Activated gamma-delta T cell treated with Interleukin-2 at 50 U/mL for 16 hours (primary cell): ENCODE data around the gene NEFH.
"Not testable (repeated sequence)": the region's sequence is repeated elsewhere in the genome, so short reads cannot be mapped to it uniquely, and the experiment has no call there.

Experiments used
- DNase-seq: peaks from one replicate; pipeline ENCODE4 v3.0.0-alpha.2; 2020

NEFH gene, protein sequence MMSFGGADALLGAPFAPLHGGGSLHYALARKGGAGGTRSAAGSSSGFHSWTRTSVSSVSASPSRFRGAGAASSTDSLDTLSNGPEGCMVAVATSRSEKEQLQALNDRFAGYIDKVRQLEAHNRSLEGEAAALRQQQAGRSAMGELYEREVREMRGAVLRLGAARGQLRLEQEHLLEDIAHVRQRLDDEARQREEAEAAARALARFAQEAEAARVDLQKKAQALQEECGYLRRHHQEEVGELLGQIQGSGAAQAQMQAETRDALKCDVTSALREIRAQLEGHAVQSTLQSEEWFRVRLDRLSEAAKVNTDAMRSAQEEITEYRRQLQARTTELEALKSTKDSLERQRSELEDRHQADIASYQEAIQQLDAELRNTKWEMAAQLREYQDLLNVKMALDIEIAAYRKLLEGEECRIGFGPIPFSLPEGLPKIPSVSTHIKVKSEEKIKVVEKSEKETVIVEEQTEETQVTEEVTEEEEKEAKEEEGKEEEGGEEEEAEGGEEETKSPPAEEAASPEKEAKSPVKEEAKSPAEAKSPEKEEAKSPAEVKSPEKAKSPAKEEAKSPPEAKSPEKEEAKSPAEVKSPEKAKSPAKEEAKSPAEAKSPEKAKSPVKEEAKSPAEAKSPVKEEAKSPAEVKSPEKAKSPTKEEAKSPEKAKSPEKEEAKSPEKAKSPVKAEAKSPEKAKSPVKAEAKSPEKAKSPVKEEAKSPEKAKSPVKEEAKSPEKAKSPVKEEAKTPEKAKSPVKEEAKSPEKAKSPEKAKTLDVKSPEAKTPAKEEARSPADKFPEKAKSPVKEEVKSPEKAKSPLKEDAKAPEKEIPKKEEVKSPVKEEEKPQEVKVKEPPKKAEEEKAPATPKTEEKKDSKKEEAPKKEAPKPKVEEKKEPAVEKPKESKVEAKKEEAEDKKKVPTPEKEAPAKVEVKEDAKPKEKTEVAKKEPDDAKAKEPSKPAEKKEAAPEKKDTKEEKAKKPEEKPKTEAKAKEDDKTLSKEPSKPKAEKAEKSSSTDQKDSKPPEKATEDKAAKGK

DNA sequence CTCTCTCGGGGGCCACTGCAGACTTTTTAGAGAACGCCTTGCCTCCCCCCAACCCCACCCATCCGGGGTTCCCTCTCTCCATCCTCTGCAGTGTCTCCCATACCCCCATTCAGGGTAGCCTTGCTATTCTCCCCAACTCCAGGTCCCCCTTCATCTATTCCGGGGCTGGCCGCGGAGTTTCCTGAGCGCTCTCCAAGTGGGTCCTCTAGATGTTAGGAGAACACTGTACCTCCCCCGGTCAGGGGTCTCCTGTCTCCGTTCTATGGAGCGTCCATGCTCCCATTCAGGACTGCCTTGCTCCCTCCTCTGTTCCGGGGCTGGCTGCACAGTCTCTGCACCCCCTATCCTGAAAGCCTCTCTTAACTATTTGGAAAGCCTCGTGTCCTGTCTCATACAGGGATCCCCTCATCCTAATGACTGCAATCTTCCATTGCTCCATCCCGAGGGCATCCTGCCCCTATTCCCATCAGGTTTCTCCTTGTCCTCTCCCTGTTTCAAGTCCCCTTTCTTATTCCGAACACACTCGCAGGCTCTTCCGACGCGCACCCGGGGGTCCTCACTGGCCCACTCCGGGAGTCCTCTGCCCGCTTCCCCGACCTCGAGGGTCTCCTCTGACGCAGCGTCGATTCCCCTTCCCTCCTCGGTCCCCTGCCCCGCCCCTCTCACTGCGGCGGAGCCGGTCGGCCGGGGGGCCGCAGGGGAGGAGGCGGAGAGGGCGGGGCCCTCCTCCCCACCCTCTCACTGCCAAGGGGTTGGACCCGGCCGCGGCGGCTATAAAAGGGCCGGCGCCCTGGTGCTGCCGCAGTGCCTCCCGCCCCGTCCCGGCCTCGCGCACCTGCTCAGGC, at the start of gene NEFH:
Gene NEFH, plus strand, starts transcription at position 802 of the 845 bp plus-strand sequence. CDS start 45 bp downstream, outside the sequence.
- DNase-seq, result no peak

DNA sequence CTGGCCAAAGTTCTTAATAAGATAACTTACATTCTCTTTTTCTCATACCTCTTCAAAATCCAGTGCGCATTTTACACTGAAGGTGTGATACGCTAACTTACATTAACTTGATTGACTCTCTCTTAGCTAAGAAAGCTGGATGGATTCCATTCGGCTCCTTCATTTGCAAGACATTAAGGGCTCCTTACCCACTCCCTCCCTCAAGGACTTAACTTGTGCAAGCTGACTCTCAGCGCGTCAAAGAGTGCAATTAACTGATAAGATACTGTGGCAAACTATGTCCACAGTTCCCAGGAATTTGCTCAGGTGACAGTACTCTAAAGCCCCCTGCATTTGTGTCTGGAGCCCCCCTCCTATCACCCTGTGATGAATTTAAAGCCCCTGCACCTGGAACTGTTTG, 48.0 kb upstream of the NEFH start:
- DNase-seq, result no peak

DNA sequence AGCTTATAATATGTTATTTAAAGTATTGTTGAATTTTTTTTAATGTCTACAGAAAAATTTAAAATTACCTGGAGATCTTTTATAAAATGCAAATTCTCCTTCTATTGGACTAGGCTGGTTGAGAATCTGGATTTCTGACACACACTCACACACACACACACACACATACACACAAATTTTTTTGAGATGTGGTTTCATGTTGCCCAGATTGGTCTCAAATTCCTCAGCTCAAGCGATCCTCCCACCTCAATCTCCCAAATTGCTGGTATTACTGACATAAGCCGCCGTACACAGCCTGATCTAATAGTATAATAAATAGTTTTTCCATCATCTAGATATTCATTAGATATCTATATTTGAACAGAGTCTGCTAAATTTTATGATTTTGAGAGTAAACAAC, 46.2 kb upstream of the NEFH start:
- DNase-seq, result no peak

DNA sequence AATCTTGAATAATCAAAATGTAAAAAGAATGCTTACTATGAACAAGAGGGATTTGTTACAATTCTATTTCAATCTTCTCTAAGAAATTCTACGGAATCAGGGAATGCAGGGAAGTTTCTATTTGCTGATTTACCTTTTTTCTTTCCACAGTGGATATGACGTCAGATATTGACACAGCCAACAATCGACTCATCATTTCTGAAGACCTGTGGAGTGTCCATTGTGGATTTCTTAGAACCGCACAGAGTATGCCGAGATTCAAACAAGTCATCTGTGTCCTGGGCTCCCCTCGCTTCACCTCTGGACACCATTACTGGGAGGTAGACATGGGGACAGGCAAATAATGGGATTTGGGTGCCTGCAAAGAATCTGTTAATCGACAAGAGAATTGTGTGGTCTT, 45.7 kb upstream of the NEFH start:
- DNase-seq, result no peak

DNA sequence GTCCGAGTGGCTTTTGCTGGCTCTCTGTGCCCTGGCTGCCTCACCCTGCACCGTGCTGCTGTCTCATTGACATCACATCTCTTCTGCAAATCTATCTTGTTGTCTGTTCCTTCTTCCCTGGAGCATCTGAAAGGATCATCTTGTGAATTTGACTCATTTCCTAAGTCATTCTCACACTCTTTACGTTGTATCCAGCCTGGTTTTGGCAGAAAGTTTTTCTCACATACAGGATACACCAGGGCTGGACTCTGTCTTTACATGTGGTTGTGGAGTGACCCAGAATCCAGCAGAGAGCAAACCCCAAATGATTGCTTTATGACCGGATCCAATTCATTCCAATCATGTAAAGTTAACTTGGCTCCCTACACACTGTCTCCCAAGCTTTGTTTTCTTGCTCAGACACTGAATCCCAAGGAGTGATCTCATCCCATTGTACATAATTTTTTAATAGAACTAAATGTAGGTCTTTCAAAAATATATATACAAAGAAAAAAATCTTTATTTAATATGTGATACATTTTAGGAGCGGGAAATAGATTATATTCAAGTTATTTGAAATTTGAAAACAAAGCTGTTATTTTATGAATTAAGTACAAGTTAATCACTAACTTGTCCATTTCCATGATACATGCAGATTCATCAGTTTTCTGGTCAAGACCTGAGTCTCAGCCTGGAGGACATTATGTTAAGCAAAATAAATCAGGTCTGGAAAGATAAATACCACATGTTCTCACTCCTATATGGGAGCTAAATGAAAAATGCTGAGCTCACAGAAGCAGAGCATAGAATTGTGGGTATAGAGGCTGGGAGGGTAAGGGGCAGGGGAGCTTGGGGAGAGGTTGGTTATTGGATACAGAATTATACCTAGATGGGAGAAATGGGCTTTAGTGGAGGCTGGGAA, 44.5 kb upstream of the NEFH start:
- DNase-seq, result no peak

DNA sequence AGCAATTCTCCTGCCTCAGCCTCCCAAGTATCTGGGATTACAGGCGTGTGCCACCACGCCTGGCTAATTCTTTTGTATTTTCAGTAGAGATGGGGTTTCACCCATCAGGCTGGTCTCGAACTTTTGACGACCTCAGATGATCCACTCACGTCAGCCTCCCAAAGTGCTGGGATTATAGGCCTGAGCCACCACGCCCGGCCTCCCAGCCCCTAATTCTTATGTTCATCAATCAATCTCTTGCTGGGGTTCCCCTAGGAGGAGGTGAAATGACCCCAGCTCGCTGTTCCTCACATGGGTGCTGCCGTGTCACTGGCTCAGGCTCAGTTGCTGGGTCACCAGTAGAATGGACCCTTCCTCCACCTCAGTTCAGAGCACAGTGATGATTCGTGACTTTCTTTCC, 41.7 kb upstream of the NEFH start, which contains the start of gene RFPL1:
Gene RFPL1, plus strand, starts transcription at position 301 of the 400 bp plus-strand sequence.
- not testable (repeated sequence) for DNase-seq

DNA sequence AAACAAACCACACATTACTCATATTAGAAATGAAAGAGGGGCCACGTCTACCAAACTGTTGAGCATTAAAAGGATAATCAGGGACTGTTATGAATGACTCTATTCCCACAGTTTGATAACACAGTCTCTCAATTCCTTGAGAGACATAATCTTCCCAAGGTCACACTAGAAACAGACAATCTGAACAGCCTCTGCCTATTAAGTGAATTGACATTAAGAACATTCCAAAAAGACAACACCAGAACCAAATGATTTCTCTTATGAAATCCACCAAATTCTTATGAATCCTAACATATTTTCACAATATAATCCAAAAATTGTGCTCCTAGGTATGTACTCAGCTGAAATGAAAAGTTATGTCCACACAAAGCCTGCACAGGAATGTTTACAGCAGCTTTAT, 37.0 kb upstream of the NEFH start:
- DNase-seq, result no peak

DNA sequence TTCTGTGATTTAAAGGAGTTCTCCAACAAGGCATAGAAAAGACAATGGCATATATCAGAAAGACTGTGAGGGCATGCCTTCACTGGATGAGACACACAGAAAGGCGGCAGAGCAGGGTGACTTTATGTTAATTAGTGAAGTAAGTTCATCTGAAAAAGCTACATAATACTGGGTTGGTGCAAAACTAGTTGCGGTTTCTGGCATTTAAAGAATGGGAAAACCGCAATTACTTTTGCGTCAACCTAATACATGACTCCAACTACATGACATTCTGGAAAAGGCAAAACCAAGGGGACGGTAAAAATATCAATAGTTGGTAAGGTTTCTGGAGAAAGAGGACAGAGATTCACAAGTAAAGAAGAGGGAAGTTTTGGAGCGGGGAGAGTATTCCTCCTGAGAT, 36.6 kb upstream of the NEFH start:
- no peak for DNase-seq

DNA sequence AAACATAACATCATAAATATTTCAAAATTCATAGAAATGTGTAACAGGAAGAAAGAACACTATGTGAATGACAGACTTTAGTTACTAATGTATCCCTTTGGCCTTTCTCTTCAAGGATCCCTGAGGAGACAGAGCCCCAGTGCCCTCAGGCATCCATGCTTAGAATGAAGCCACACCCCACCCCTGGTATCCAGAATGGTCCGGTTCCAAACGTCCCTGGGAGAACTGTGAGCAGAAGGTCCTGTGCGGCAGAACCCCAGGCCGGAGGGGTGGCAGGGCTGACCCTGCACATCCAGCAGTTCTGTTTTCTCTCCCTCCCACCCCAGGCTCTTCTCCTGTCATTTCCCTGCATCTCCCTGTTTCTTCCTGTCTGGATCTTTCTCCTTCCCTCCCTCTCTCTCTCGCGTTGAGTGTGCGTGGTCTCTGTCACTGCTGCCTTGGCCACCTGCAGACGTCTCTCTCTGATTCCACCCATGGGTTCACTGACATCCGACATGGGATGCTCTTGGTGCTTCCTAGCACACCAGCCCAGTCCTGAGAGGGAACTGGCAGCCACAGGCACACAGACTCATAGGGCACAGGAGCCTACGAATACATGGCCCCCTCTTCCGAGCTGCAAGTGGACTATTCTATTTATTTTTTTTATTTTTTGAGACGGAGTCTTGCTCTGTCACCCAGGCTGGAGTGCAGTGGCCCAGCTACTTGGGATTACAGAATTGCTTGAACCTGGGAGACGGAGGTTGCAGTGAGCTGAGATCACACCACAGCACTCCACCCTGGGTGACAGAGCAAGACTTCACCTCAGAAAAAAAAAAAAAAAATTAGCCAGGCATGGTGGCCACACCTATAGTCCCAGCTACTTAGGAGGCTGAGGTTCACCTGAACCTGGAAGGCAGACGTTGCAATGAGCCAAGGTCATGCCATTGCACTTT, 35.9 kb upstream of the NEFH start:
- DNase-seq, result no peak

DNA sequence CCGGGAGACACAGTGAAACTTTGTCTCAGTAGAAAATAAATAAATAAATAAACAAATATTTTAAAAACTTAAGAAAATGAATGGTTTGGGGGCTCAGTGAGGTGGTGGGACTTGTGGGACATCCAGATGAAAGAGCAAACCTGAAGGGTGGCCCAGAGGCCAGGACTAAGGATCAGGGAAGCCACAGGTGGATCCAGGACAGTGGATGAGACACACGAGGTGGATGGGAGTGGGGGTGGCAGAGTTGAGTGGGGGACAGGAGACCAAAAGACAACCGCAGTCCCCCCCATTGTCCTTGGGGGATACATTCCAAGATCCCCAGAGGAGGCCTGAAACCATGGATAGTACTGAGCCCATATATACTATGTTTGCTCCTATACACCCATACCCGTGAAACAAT, 34.5 kb upstream of the NEFH start:
- no peak for DNase-seq

DNA sequence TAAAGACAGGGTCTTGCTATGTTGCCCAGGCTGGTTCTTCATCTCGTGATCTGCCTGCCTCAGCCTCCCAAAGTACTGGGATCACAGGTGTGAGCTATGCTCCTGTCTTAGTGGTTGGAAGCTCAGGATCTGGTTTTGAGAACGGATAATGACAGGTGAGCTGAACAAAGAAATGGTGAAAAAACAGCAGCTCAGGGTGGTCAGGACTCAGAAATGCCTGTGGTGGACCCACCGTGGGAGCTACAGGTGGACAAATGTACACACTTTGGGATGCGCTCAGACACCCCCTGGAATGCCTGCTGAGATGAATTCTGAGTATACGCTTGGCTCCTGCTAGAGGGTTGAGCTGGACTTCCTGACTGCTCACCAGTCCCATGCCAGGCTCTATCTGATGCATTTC, 32.1 kb upstream of the NEFH start:
- no peak for DNase-seq

DNA sequence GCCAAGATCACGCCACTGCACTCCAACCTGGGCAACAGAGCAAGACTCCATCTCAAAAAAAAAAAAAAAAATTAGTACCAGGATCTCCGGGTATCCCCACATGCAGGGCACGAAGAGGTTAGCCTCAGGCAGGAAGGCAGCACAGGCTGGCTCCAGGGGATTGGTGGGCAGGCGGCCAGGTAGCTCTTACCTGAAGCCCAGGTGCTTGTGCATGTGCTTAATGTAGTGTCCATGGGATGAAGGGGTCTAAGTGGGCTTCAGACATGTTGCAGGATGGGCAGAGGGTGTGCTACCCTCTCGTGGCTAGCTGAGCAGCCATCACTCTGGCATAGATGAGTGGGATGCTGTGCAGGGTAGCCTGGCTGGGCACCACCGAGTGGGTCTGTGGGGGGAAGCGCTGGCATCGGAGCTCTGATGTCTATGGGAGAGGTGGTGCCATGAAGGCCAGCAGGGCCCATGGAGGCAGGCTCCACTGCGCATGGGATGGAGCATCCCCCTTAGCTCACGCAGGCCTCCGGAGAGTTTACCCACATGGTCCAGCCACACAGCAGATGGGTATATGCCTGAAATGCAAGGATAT, 30.6 kb upstream of the NEFH start:
- DNase-seq, result no peak

DNA sequence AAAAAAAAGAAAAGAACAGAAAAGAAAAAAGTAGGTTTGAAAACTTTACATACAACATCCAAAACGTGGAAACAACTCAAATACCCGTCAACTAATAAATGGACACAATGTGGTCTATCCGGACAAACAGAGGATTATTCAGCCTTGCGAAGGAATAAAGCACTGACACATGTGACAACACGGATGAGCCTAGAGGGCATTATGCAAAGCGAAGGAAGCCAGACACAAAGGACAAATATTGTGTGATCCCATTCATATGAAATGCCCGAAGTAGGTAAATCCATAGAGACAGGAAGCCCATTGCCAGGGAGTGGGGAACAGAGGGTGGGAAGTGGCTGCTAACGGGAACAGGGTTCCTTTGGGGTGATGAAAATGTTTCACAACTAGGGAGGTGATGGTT, 29.8 kb upstream of the NEFH start:
- no peak for DNase-seq

DNA sequence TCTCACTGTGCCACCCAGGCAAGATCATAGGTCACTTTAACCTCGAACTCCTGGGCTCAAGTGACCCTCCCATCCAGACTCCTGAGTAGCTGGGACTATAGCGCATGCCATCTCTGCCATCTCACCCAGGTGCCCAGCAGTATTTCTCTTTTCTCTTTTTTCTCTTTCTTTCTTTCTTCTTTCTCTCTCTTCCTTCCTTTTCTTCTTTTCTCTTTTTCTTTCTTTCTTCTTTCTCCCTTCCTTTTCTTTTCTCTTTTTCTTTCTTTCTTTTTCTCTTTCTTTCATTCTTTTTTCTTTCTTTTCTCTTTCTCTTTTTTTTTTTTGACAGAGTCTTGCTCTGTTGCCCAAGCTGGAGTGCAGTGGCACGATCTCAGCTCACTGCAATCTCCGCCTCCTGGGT, 28.2 kb upstream of the NEFH start:
- no peak for DNase-seq

DNA sequence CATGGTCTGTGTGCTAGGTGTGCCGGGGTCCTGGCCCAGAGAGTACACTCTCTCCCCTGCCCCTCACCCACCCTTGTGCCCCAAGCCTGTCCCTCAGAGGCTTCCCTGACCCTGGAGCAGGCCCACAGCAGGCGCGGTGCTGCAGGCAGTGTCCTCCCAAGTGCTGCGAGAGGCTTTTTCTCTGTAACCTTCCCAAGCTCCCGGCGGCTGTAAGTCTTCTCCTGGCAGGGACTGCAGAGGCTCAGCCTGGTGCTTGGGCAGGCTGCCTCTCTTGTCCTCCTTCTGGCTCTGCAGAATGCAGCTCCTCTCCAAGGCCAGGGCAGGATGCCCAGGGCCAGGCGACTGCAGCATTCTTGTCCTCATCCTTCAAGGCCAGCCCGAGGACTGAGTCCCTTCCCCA, 25.7 kb upstream of the NEFH start:
- no peak for DNase-seq

DNA sequence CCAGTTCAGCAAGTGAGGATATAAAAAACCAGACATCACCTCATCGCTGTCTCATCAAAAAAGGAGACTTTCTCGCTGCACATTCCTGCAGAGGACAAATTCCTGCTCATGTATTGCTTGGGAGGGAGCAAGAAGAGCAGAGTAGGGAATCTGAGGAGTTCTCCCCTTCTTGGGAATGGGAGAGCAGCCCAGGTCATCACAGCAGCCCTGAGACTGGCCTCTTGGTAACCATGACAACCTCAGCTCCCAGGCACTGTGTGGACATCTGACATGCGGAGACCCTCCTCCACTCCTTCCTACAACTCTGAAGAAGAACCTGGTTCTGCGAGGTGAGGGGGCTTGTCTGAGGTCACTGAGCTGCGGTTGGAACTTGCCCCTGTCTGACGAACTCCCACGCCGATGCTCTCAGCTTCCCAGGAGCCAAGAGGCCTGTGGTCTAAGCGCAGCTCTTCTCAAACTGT, 23.8 kb upstream of the NEFH start:
- no peak for DNase-seq

DNA sequence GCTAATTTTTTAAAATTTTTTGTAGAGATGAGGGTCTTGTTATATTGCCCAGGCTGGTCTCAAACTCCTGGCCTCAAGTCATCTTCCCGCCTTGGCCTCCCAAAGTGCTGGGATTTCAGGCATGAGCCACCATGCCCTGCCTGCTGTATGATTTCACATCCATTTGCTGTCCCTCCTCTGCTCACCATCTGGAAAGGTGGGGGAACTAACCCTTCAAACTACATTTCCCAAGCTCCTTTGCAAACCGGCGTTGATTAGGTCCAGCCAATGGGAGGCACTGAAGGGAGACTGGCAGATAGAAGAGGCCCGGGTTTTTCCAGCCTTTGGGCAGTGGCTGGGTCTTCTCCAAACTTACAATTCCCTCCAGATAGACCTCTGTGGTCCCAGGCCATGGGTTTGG, 22.3 kb upstream of the NEFH start:
- no peak for DNase-seq

DNA sequence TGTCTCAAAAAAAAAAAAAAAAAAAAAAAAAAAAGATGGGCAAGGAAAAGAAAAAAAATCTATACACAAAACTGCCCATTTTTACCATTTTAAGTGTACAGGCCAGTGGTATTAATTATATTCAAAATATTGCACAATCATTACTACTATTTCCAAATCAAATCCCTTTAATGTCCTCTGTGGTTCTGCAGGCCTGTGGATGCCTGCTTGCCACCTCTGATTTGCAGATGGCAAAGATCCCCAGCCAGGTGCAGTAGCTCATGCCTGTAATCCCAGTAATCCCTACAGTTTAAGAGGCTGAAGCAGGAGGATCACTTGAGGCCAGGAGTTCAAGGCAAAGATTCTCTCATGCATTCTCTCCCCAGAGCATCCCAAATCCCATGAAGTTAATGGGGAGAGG, 21.5 kb upstream of the NEFH start:
- DNase-seq, result no peak

DNA sequence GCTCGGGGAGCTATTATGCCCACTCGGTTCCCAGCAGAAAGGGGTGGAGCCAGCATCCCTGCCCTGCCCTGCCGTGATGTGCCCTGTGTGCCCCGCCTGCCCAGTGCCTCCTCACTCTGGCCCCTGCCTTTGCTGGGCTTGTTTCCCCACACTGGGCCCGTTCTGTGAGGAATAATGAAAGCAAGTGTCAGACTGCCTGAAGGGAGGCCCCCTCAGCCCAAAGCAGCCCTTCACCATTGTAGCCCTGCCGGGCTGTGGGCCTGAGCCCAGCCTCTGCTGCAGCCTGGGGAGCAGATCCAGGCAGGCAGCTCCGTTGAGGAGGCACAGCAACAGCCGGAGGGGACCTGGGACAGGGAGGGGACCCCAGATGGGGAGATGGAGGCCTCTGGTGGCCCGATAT, 20.2 kb upstream of the NEFH start:
- no peak for DNase-seq

DNA sequence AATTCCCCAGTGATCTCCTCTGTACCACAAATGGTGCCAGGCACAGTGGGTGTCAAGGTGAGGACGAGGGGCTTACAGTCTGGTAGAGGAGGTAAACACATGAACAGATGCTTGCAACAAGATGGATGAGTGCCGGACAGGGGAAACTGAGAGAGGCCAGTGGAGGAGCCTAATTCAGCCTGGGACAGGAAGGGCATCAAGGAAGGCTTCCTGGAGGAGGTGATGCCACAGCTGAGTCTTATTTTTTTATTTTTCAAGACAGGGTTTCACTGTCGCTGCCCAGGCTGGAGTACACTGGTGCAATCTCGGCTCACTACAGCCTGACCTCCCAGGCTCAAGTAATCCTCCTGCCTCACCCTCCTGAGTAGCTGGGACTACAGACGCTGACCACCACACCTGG, 18.8 kb upstream of the NEFH start:
- no peak for DNase-seq
